ENCODE data around the gene PERCC1.
"Not testable (repeated sequence)": the region's sequence is repeated elsewhere in the genome, so short reads cannot be mapped to it uniquely, and the experiment has no call there.

Gene PERCC1

GRCh38 chr16:1471569-1472194, 40.8 kb downstream of the PERCC1 start:
- DNase-seq (ENCODE audit: low spot score): no peak

GRCh38 chr16:1472974-1473373, 42.1 kb downstream of the PERCC1 start:
- DNase-seq (ENCODE audit: low spot score): no peak
- TF ChIP-seq CTCF (IDR thresholded peaks at IDR 0.05; ENCODE audit: borderline replicate concordance, control extremely low read depth, extremely low read depth, insufficient read depth, missing control alignments): no peak

More at GRCh38 chr16:1471569-1472194, 40.8 kb downstream of the PERCC1 start:
- in situ Hi-C loops (cut with MboI; ENCODE audit: low sequenced_read_pairs, unreplicated experiment): no loop called here
- no peak for TF ChIP-seq CTCF (IDR thresholded peaks at IDR 0.05; ENCODE audit: borderline replicate concordance, control extremely low read depth, extremely low read depth, insufficient read depth, missing control alignments)

GRCh38 chr16:1474082-1474795, 43.4 kb downstream of the PERCC1 start:
- in situ Hi-C loops (cut with MboI; ENCODE audit: low sequenced_read_pairs, unreplicated experiment): no loop called here
- TF ChIP-seq CTCF (IDR thresholded peaks at IDR 0.05; ENCODE audit: borderline replicate concordance, control extremely low read depth, extremely low read depth, insufficient read depth, missing control alignments): no peak
- no peak for DNase-seq (ENCODE audit: low spot score)

More at GRCh38 chr16:1472974-1473373, 42.1 kb downstream of the PERCC1 start:
- in situ Hi-C loops (cut with MboI; ENCODE audit: low sequenced_read_pairs, unreplicated experiment): no loop called here

- DNase-seq (ENCODE audit: low spot score): peak; percentile 99
- TF ChIP-seq CTCF (IDR thresholded peaks at IDR 0.05; ENCODE audit: borderline replicate concordance, control extremely low read depth, extremely low read depth, insufficient read depth, missing control alignments): no peak
- in situ Hi-C loops (cut with MboI; ENCODE audit: low sequenced_read_pairs, unreplicated experiment): no loop called here
Observed at GRCh38 chr16:1474796-1475551, 44.1 kb downstream of the PERCC1 start, which contains the start of gene CLCN7. CLCN7 (minus strand) TSS chr16:1475028; CDS start chr16:1474974, 54 bp downstream.

GRCh38 chr16:1475552-1476114, 44.8 kb downstream of the PERCC1 start:
- in situ Hi-C loops (cut with MboI; ENCODE audit: low sequenced_read_pairs, unreplicated experiment): no loop called here
- no peak for DNase-seq (ENCODE audit: low spot score)
- TF ChIP-seq CTCF (IDR thresholded peaks at IDR 0.05; ENCODE audit: borderline replicate concordance, control extremely low read depth, extremely low read depth, insufficient read depth, missing control alignments): no peak

- TF ChIP-seq CTCF (IDR thresholded peaks at IDR 0.05; ENCODE audit: borderline replicate concordance, control extremely low read depth, extremely low read depth, insufficient read depth, missing control alignments): no peak
- DNase-seq (ENCODE audit: low spot score): no peak
- in situ Hi-C loops (cut with MboI; ENCODE audit: low sequenced_read_pairs, unreplicated experiment): no loop called here
Observed at GRCh38 chr16:1477033-1477432, 46.2 kb downstream of the PERCC1 start.

GRCh38 chr16:1478937-1479336, 48.1 kb downstream of the PERCC1 start:
- DNase-seq (ENCODE audit: low spot score); in situ Hi-C loops (cut with MboI; ENCODE audit: low sequenced_read_pairs, unreplicated experiment): not testable (repeated sequence)
